A549 (cell line): Measurements from ENCODE around the gene EEF1AKMT1. TPM values are rescaled to one million over a fixed set of nuclear protein-coding genes. Genes with fewer than 3 reads are reported as not detected.
"Not testable (repeated sequence)": the region's sequence is repeated elsewhere in the genome, so short reads cannot be mapped to it uniquely, and the experiment has no call there.

Experiments
- ATAC-seq, 2 experiments: fragments of 200-7000 bp in 1 of 2; fragments of >200 bp in 1 of 2; cut with Nextera tagmentation in 1 of 2; cut with Tn5 transposase in 1 of 2; 3 replicates each; pipeline versions ENCODE4 v1.8.0 to v1.9.1; 2018 to 2020; ENCODE audit warnings: mild to moderate bottlenecking in 1 of 2, moderate library complexity in 1 of 2
- CTCF ChIA-PET: fragments of 300-600 bp; sonication (Branson Sonifier 250); formaldehyde crosslinking; extraction: SDS; loops from one replicate; lab custom pipeline; 2021; ENCODE audit warnings: antibody characterized with exemption, inconsistent platforms; lab: Yijun Ruan, JAX
- POLR2A ChIA-PET: fragments of 350-600 bp; formaldehyde crosslinking; extraction: SDS; loops from one replicate; lab custom pipeline; 2021; ENCODE audit warnings: antibody characterized with exemption, inconsistent platforms; lab: Yijun Ruan, JAX
- DNase-seq, 2 experiments: peaks; one replicate each; pipeline versions ENCODE4 v3.0.0 to v3.0.0-alpha.2; 2011 to 2016; ENCODE audit warnings: low read depth in 1 of 2, low spot score in 1 of 2
- FAIRE-seq: peaks from 2 replicates; lab custom pipeline; 2011; peaks lifted over from hg19 to GRCh38; lab: Jason Lieb, UNC
- H3K27ac ChIP-seq, 2 experiments: fragments of >200 bp; sonication (Bioruptor Twin); formaldehyde crosslinking; 3 replicates each; pipeline ENCODE4 v1.5.1; 2016 to 2017
- H3K4me1 ChIP-seq: fragments of >200 bp; sonication (Bioruptor Twin); formaldehyde crosslinking; 3 replicates; pipeline ENCODE4 v1.6.1; 2016
- H3K4me2 ChIP-seq: fragments of >200 bp; sonication (Bioruptor Twin); formaldehyde crosslinking; 3 replicates; pipeline ENCODE4 v1.6.1; 2016
- H3K4me3 ChIP-seq: fragments of >200 bp; sonication (Bioruptor Twin); formaldehyde crosslinking; 3 replicates; pipeline ENCODE4 v1.5.1; 2016
- H3K9me3 ChIP-seq: fragments of >200 bp; sonication (Bioruptor Twin); formaldehyde crosslinking; 3 replicates; pipeline ENCODE4 v1.6.1; 2016
- BCL3 ChIP-seq: fragments of >200 bp; sonication (Bioruptor Twin); formaldehyde crosslinking; IDR thresholded peaks from 3 replicates; pipeline ENCODE4 v1.6.1; 2016
- CBX2 ChIP-seq: fragments of 200-600 bp; sonication (generic); IDR thresholded peaks from 2 replicates; pipeline ENCODE4 v1.6.1; 2016; ENCODE audit warnings: low read depth, mild to moderate bottlenecking, borderline replicate concordance
- CHD4 ChIP-seq: fragments of 200-600 bp; sonication (generic); IDR thresholded peaks from 2 replicates; pipeline ENCODE4 v1.6.1; 2016; ENCODE audit warnings: antibody characterized with exemption, mild to moderate bottlenecking, borderline replicate concordance
- E2F6 ChIP-seq: IDR thresholded peaks from 2 replicates; pipeline ENCODE4 v1.6.1; 2012; ENCODE audit warnings: low read depth, borderline replicate concordance
- EHMT2 ChIP-seq: fragments of 200-600 bp; sonication (generic); IDR thresholded peaks from 2 replicates; pipeline ENCODE4 v1.6.1; 2016; ENCODE audit warnings: antibody characterized with exemption, low read depth, mild to moderate bottlenecking, moderate library complexity
- ESRRA ChIP-seq: fragments of 150-350 bp; IDR thresholded peaks from 2 replicates; pipeline ENCODE4 v1.6.1; 2014; ENCODE audit warnings: mild to moderate bottlenecking, low read length, borderline replicate concordance
- FOSB ChIP-seq: fragments of 250-450 bp; sonication (Bioruptor Pico); IDR thresholded peaks from 2 replicates; pipeline ENCODE4 v1.5.0; 2020; ENCODE audit warnings: mild to moderate bottlenecking, moderate library complexity
- GATA3 ChIP-seq: IDR thresholded peaks from 2 replicates; pipeline ENCODE4 v1.6.1; 2012; ENCODE audit warnings: borderline replicate concordance
- HEYL ChIP-seq: fragments of 250-450 bp; sonication (Bioruptor Pico); IDR thresholded peaks from 2 replicates; pipeline ENCODE4 v1.8.0; 2021; ENCODE audit warnings: mild to moderate bottlenecking, moderate library complexity
- HMGXB4 ChIP-seq: fragments of 250-450 bp; sonication (Bioruptor Pico); IDR thresholded peaks from 2 replicates; pipeline ENCODE4 v1.5.0; 2021; ENCODE audit warnings: mild to moderate bottlenecking, moderate library complexity, borderline replicate concordance
- MAX ChIP-seq: IDR thresholded peaks from 2 replicates; pipeline ENCODE4 v1.6.1; 2012
- NPAS2 ChIP-seq: fragments of 250-450 bp; sonication (Bioruptor Pico); IDR thresholded peaks from 2 replicates; pipeline ENCODE4 v1.8.0; 2022; ENCODE audit warnings: mild to moderate bottlenecking, moderate library complexity, borderline replicate concordance
- PBX3 ChIP-seq: IDR thresholded peaks from 2 replicates; pipeline ENCODE4 v1.6.1; 2012
- PHF8 ChIP-seq: fragments of 200-600 bp; sonication (generic); IDR thresholded peaks from 2 replicates; pipeline ENCODE4 v1.6.1; 2016; ENCODE audit warnings: low read depth, mild to moderate bottlenecking, antibody characterized with exemption, moderate library complexity, borderline replicate concordance
- RAD21 ChIP-seq, 2 experiments: fragments of >200 bp in 1 of 2; sonication (Bioruptor Twin) in 1 of 2; formaldehyde crosslinking in 1 of 2; IDR thresholded peaks in 1 of 2; conservative IDR thresholded peaks in 1 of 2; 2 replicates in 1 of 2; 3 replicates in 1 of 2; pipeline ENCODE4 v1.6.1; 2012 to 2018; ENCODE audit warnings: inconsistent platforms in 1 of 2
- RARB ChIP-seq: fragments of 250-450 bp; sonication (Bioruptor Pico); IDR thresholded peaks from 2 replicates; pipeline ENCODE4 v1.8.0; 2021; ENCODE audit warnings: mild to moderate bottlenecking, moderate library complexity
- RNF2 ChIP-seq: fragments of 200-600 bp; sonication (generic); IDR thresholded peaks from 2 replicates; pipeline ENCODE4 v1.6.1; 2016; ENCODE audit warnings: low read depth, mild to moderate bottlenecking, antibody characterized with exemption, moderate library complexity, borderline replicate concordance
- SMC3 ChIP-seq: fragments of >200 bp; sonication (Bioruptor Twin); formaldehyde crosslinking; IDR thresholded peaks from 3 replicates; pipeline ENCODE4 v1.6.1; 2018; ENCODE audit warnings: inconsistent platforms
- SREBF2 ChIP-seq: fragments of 450-650 bp; IDR thresholded peaks from 2 replicates; pipeline ENCODE4 v1.6.1; 2014; ENCODE audit warnings: mild to moderate bottlenecking, moderate library complexity
- TFCP2L1 ChIP-seq: fragments of 250-450 bp; sonication (Bioruptor Pico); IDR thresholded peaks from 2 replicates; pipeline ENCODE4 v1.5.0; 2021; ENCODE audit warnings: mild to moderate bottlenecking
- ZFP36 ChIP-seq: fragments of 450-650 bp; IDR thresholded peaks from 2 replicates; pipeline ENCODE4 v1.6.1; 2014; ENCODE audit warnings: borderline replicate concordance; ENCODE audit not compliant: partially characterized antibody
- WGBS: methylation state at CpG from one replicate; pipeline ENCODE4 v1.1.6; 2017; ENCODE audit errors: missing lambda C conversion rate; 5-methylcytosine and 5-hydroxymethylcytosine counted together
- polyA plus RNA-seq, 4 experiments: library from polyadenylated mRNA; depleted of rRNA in 3 of 4; stranded (reverse); fragments of >200 nt; fragmentation: RNase III in 1 of 4; extraction: RNeasy Plus Mini Kit Qiagen cat#74134 plus additional on column Dnase treatment in 1 of 4; gene quantifications; 2 replicates in 3 of 4; 3 replicates in 1 of 4; pipeline ENCODE4 v1.2.3, GENCODE V29; 2011 to 2017
- TF ChIP-seq, protein P1 (sequence below): fragments of 150-350 bp; IDR thresholded peaks from 2 replicates; pipeline ENCODE4 v1.6.1; 2014; ENCODE audit warnings: low read depth, mild to moderate bottlenecking, low read length

EEF1AKMT1 gene
- polyA plus RNA-seq, 2 of the 4 experiments (the other 2 are of a cell fraction) = 8.1 to 10.0 TPM

- TF ChIP-seq HMGXB4 (CRISPR knock-in tag) (no peak), E2F6 (no peak), PHF8 (no peak), FOSB (CRISPR knock-in tag) (no peak), ESRRA (no peak), MAX (no peak)
- TF ChIP-seq, protein P1, sequence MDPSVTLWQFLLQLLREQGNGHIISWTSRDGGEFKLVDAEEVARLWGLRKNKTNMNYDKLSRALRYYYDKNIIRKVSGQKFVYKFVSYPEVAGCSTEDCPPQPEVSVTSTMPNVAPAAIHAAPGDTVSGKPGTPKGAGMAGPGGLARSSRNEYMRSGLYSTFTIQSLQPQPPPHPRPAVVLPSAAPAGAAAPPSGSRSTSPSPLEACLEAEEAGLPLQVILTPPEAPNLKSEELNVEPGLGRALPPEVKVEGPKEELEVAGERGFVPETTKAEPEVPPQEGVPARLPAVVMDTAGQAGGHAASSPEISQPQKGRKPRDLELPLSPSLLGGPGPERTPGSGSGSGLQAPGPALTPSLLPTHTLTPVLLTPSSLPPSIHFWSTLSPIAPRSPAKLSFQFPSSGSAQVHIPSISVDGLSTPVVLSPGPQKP = no peak
- TF ChIP-seq, all 56 proteins: peak for 0
These were observed 91.7 kb downstream of the EEF1AKMT1 start (continued) for GRCh38 chr13:20682061-20682460.

DNA sequence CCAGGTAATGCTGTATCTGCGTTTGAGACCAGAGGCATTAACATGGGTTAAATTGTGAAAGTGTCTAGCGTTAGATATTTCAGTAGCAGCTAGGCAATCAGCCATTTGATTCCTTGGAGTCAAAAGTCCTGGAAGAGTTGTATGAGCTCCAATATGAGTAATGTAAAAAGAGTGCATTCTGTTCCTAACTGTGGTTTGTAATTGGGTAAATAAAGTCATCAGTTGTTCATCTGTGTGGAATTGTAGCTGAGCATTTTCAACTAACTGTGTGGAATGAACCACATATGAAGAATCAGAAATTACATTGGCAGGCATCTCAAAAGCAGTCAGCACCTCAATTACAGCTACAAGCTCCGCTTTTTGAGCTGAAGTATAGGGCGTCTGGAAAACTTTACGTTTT, 92.3 kb downstream of the EEF1AKMT1 start:
- FAIRE-seq, CTCF ChIA-PET: not testable (repeated sequence)

GRCh38 chr13:20680416-20681080, 93.2 kb downstream of the EEF1AKMT1 start:
- DNase-seq = no peak
- no peaks in the 10 kb centered on the region for H3K4me1 ChIP-seq
- H3K27ac ChIP-seq = no peak overlapping the region
- CTCF ChIA-PET = no interaction called here
- POLR2A ChIA-PET = no interaction called here
- 92% methylated on average over 10 of the region's 10 CpGs for WGBS
- H3K9me3 ChIP-seq = no peaks in the 10 kb centered on the region
- no peak for TF ChIP-seq NPAS2 (CRISPR knock-in tag)
- TF ChIP-seq HEYL (CRISPR knock-in tag) = no peak
- TF ChIP-seq TFCP2L1 (CRISPR knock-in tag) = no peak
- no peak for TF ChIP-seq BCL3
- no peak for TF ChIP-seq RNF2
- no peak for TF ChIP-seq RARB (CRISPR knock-in tag)
- no peak for TF ChIP-seq RAD21 (conservative IDR thresholded peaks at IDR 0.05 in 1 of 2, IDR thresholded peaks at IDR 0.05 in 1 of 2)
- TF ChIP-seq PBX3 = no peak
- TF ChIP-seq SMC3 = no peak
- TF ChIP-seq EHMT2 = no peak
- TF ChIP-seq CHD4 = no peak
- TF ChIP-seq SREBF2 = no peak
- no peak for TF ChIP-seq MAX
- TF ChIP-seq FOSB (CRISPR knock-in tag) = no peak
- no peak for TF ChIP-seq CBX2
- no peak for TF ChIP-seq ZFP36
- no peak for TF ChIP-seq GATA3
- TF ChIP-seq, all 56 proteins: peak for 0
- no peak overlapping the region for H3K4me2 ChIP-seq
- no peak overlapping the region for H3K4me3 ChIP-seq
- FAIRE-seq (no peak), ATAC-seq (no peak)

More for the DNA sequence above, 92.3 kb downstream of the EEF1AKMT1 start:
- ATAC-seq, DNase-seq, H3K4me2 ChIP-seq, H3K9me3 ChIP-seq, H3K4me3 ChIP-seq, H3K4me1 ChIP-seq, H3K27ac ChIP-seq, POLR2A ChIA-PET: not testable (repeated sequence)
- WGBS = 87% methylated on average over 5 of the region's 5 CpGs
